Fibroblast of lung (primary cell): ENCODE results near the gene FAM234B. TPM values are rescaled to one million over a fixed set of nuclear protein-coding genes. Genes with fewer than 3 reads are reported as not detected.

Source experiments
- DNase-seq, 2 donors: peaks; one replicate each; pipeline versions ENCODE4 v3.0.0 to v3.0.0-alpha.2; 2010; ENCODE audit warnings: low read depth in 2 of 2
- H2AFZ ChIP-seq: 2 replicates; pipeline ENCODE4 v1.5.1; 2012; ENCODE audit warnings: low read length, control low read depth, inconsistent platforms
- H3K27ac ChIP-seq: 2 replicates; pipeline ENCODE4 v1.5.1; 2011; ENCODE audit warnings: low read length, control low read depth; ENCODE audit not compliant: insufficient read depth
- H3K27me3 ChIP-seq: 2 replicates; pipeline ENCODE4 v1.5.1; 2011; ENCODE audit warnings: mild to moderate bottlenecking, low read length; ENCODE audit not compliant: control insufficient read depth, insufficient read depth
- H3K36me3 ChIP-seq: 2 replicates; pipeline ENCODE4 v1.5.1; 2011; ENCODE audit warnings: low read length; ENCODE audit not compliant: control insufficient read depth, insufficient read depth
- H3K4me1 ChIP-seq: 2 replicates; pipeline ENCODE4 v1.5.1; 2011; ENCODE audit warnings: low read length; ENCODE audit not compliant: control insufficient read depth, insufficient read depth; ENCODE audit errors: extremely low read depth
- H3K4me2 ChIP-seq: 2 replicates; pipeline ENCODE4 v1.5.1; 2011; ENCODE audit warnings: low read length, control low read depth; ENCODE audit not compliant: insufficient read depth; ENCODE audit errors: extremely low read depth
- H3K4me3 ChIP-seq, 4 experiments: fragments of 200-600 bp in 1 of 4; sonication (generic) in 1 of 4; replicated peaks in 1 of 4; 2 replicates each; pipeline ENCODE4 v1.5.1; 2011 to 2016; ENCODE audit warnings: low read length in 4 of 4, low read depth in 3 of 4, mild to moderate bottlenecking in 3 of 4, control low read depth in 2 of 4, inconsistent platforms in 1 of 4, mixed read lengths in 1 of 4; ENCODE audit not compliant: insufficient read depth in 1 of 4; ENCODE audit errors: control extremely low read depth in 1 of 4
- H3K79me2 ChIP-seq: 2 replicates; pipeline ENCODE4 v1.5.1; 2012; ENCODE audit warnings: mild to moderate bottlenecking, low read length, inconsistent platforms; ENCODE audit not compliant: control insufficient read depth, insufficient read depth
- H3K9ac ChIP-seq: 2 replicates; pipeline ENCODE4 v1.5.1; 2011; ENCODE audit warnings: mild to moderate bottlenecking, low read length, control low read depth; ENCODE audit not compliant: insufficient read depth
- H3K9me3 ChIP-seq: 2 replicates; pipeline ENCODE4 v1.5.1; 2012; ENCODE audit warnings: low read depth, low read length; ENCODE audit not compliant: control insufficient read depth, insufficient read depth
- H4K20me1 ChIP-seq: 2 replicates; pipeline ENCODE4 v1.5.1; 2011; ENCODE audit warnings: low read length; ENCODE audit not compliant: control insufficient read depth, insufficient read depth; ENCODE audit errors: extremely low read depth
- EZH2 ChIP-seq: IDR thresholded peaks from 2 replicates; pipeline ENCODE4 v1.5.1; 2012; ENCODE audit warnings: low read length, control low read depth, mild to moderate bottlenecking; ENCODE audit errors: missing control alignments
- polyA plus RNA-seq, 2 donors: library from polyadenylated mRNA; depleted of rRNA in 1 of 2; stranded (reverse) in 1 of 2; unstranded in 1 of 2; fragments of >200 nt; gene quantifications; 2 replicates each; pipeline ENCODE4 v1.2.1, GENCODE V29; 2011 to 2012; ENCODE audit warnings: missing spikeins in 1 of 2
- total RNA-seq: library from RNA; depleted of rRNA; stranded (reverse); fragments of >200 nt; gene quantifications from 2 replicates; pipeline ENCODE4 v1.2.1, GENCODE V29; 2014
- TF ChIP-seq, protein P1 (sequence below), 2 donors: IDR thresholded peaks in 1 of 2; conservative IDR thresholded peaks in 1 of 2; 1 replicate in 1 of 2; 2 replicates in 1 of 2; pipeline ENCODE4 v1.5.1; 2011 to 2012; ENCODE audit warnings: low read length in 2 of 2, control low read depth in 1 of 2, inconsistent platforms in 1 of 2, low read depth in 1 of 2, mild to moderate bottlenecking in 1 of 2

Gene FAM234B
- total and polyA plus RNA-seq, 2 donors (not counting 1 experiment from before 2014, with no cell fraction given): 7.3 to 10.4 TPM

DNA sequence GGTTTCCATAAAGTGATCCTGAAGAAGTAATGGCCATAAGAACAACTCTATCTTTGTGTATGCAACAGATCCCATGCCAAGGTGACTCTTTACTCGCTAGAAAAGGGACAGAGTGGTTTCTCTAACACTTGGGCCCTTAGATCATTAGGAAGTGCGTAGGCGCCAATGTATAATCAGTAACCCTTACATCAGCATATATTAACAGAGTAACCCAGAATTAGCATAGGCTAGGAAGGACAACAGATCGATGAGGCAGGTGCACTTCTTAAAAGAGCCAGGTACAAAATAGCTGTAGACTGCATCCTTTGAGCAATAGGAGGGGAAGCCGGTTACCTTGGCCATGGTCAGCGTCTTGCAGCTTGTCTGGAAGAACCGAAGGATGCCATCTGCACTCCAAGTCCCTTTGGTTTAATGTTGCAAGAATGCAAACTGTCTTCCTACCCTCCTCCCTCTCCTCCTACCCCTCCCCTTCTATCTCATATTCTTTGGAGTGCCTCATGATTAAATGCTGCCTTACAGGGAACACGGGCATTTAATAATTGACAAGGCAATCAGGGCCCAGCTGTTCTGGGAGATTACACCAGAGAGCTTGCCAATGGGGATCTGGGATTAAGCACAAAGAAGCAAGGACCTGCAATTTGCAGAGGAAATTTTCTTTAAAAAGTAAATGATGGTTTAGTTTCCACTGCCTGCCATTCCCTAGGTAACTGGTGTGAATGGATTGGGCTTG is 51.2 kb downstream of the FAM234B start:
- H3K36me3 ChIP-seq: no peaks in the 10 kb centered on the region
- H3K9me3 ChIP-seq: no peaks in the 10 kb centered on the region
- H2AFZ ChIP-seq: no peak overlapping the region
- peak in 1 of 2 donors; percentile 11 for DNase-seq
- no peaks in the 10 kb centered on the region for H3K79me2 ChIP-seq
- H3K4me3 ChIP-seq: no peak overlapping the region
- H3K9ac ChIP-seq: no peak overlapping the region
- H3K4me1 ChIP-seq: peaks cover 40% of the 10 kb centered on the region
- H3K4me2 ChIP-seq: no peak overlapping the region
- H3K27ac ChIP-seq: no peak overlapping the region
- no peaks in the 10 kb centered on the region for H3K27me3 ChIP-seq
- H4K20me1 ChIP-seq: no peaks in the 10 kb centered on the region
- TF ChIP-seq EZH2: no peak
- TF ChIP-seq, protein P1, sequence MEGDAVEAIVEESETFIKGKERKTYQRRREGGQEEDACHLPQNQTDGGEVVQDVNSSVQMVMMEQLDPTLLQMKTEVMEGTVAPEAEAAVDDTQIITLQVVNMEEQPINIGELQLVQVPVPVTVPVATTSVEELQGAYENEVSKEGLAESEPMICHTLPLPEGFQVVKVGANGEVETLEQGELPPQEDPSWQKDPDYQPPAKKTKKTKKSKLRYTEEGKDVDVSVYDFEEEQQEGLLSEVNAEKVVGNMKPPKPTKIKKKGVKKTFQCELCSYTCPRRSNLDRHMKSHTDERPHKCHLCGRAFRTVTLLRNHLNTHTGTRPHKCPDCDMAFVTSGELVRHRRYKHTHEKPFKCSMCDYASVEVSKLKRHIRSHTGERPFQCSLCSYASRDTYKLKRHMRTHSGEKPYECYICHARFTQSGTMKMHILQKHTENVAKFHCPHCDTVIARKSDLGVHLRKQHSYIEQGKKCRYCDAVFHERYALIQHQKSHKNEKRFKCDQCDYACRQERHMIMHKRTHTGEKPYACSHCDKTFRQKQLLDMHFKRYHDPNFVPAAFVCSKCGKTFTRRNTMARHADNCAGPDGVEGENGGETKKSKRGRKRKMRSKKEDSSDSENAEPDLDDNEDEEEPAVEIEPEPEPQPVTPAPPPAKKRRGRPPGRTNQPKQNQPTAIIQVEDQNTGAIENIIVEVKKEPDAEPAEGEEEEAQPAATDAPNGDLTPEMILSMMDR (conservative IDR thresholded peaks at IDR 0.05 in 1 of 2, IDR thresholded peaks at IDR 0.05 in 1 of 2; ENCODE audit: low read depth in 1 of 2, low read length in 2 of 2): no peak

DNA sequence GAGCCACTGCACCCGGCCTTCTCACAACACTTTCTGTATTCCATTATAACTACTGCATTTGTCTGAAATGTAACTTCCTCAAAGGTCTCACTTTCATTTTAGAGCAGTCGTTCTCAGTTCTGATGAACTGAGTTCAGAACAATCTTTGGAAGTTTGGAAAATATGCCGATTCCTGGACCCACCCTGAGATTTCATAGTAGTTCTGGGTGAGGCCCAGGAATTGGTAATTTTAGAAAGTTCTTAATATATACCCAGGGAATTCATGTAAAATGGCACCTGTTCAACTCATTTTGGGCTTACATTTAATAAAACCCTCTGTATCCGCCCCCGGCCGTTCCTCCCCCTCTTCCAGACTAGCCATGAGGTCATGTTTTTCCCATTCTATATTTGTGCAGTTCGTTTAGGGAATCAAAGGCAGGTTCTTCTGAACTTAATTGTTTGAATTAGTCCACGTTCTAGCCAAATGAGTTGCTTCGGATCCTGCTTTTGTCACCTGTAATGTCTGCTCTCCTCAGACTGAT is 53.4 kb downstream of the FAM234B start:
- Histone ChIP-seq H3K9ac (peak overlapping the region; percentile 30), H3K27ac (peak overlapping the region; percentile 100), H3K4me2 (peak overlapping the region; percentile 91), H3K27me3 (no peaks in the 10 kb centered on the region), H2AFZ (peak overlapping the region; percentile 80), H3K36me3 (no peaks in the 10 kb centered on the region), H3K4me3 (peak overlapping the region in 3 of 4 experiments; percentile 6 to 47 (median 25)), H3K9me3 (no peaks in the 10 kb centered on the region), H3K4me1 (peaks cover 55% of the 10 kb centered on the region), H4K20me1 (no peaks in the 10 kb centered on the region), H3K79me2 (no peaks in the 10 kb centered on the region)
- DNase-seq: no peak
- TF ChIP-seq, protein P1 (conservative IDR thresholded peaks at IDR 0.05 in 1 of 2, IDR thresholded peaks at IDR 0.05 in 1 of 2; ENCODE audit: low read depth in 1 of 2, low read length in 2 of 2): no peak
- TF ChIP-seq EZH2: no peak

DNA sequence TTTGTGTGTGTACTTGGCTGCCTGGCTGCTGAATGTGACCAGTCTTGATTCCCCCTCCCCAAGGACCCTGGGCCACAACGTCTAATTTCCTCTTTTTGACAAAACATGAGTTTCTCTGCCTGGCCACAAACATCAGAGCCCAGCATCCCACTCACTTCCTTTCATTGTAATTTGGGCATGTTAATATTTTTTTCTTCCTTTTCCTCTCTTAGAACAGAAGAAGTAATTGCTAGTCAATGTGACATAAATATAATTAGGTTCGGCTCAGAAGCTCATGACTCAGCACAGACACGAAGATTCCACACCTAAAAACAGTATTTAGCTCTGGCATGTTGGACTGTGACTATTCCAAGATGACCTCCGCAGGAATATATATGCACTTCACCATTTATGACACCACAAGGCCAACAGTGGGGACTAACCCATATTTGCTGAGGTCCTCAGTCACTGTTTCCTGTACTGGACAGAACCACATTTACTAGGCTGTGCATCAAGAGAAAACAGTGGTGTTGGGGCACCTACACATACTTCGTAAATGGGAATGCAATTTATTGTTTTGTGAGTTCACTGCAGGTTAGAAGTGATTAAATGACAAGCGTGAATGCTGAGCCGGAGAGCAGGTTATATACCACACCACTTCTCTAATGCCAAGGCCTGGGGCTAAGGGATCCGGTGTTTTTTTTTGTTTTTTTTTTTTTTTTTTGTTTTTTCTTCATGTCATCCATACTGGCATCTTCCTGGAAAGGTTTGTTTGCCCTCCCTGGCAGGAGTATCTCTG is 55.1 kb downstream of the FAM234B start:
- Histone ChIP-seq H3K4me1 (peaks cover 45% of the 10 kb centered on the region), H3K27ac (peak overlapping the region; percentile 100), H3K9me3 (no peaks in the 10 kb centered on the region), H3K4me3 (no peak overlapping the region), H4K20me1 (no peaks in the 10 kb centered on the region), H3K4me2 (peak overlapping the region; percentile 4), H2AFZ (no peak overlapping the region), H3K9ac (peak overlapping the region; percentile 63), H3K36me3 (no peaks in the 10 kb centered on the region), H3K27me3 (no peaks in the 10 kb centered on the region), H3K79me2 (no peaks in the 10 kb centered on the region)
- TF ChIP-seq, protein P1 (conservative IDR thresholded peaks at IDR 0.05 in 1 of 2, IDR thresholded peaks at IDR 0.05 in 1 of 2; ENCODE audit: low read depth in 1 of 2, low read length in 2 of 2): no peak
- no peak for TF ChIP-seq EZH2
- DNase-seq: peak; percentile 7 to 52
